K562 treated with DMSO at 1 percent for 24 hours (cell line): ENCODE results near the gene USP8. TPM values are rescaled to one million over a fixed set of nuclear protein-coding genes. Genes with fewer than 3 reads are reported as not detected.

Experiments used
- total RNA-seq: library from RNA; unstranded; fragments of 300-600 nt; gene quantifications from 2 replicates; pipeline ENCODE4 v1.2.3, GENCODE V29; 2022; ENCODE audit warnings: low read depth; ENCODE audit not compliant: insufficient read depth

The USP8 gene
- total RNA-seq: 34.1 and 37.9 TPM in 2 replicates

GRCh38 chr15:50424066-50424890 is at the start of gene USP8:
TSS of gene USP8 (plus strand) at chr15:50424405. CDS start at chr15:50439074, 14,669 bp downstream.

GRCh38 chr15:50546566-50546965 is 122.4 kb downstream of the USP8 start, which contains the start of gene USP50:
TSS of gene USP50 (minus strand) at chr15:50546666. CDS start at chr15:50546525, 141 bp downstream.

Other genes with a start within 250 kb of the USP8 start
- 56.8 and 62.9 TPM in 2 replicates for gene SLC27A2, start 242.2 kb upstream of the USP8 start, total RNA-seq
- gene HDC, start 158.7 kb upstream of the USP8 start, total RNA-seq: 1.2 and 1.7 TPM in 2 replicates
- gene GABPB1, start 69.2 kb upstream of the USP8 start, total RNA-seq: 14.1 and 15.3 TPM in 2 replicates
- not detected in 2 replicates for gene USP50, start 122.3 kb downstream of the USP8 start, total RNA-seq